Metanephros (tissue), 2 donors: ENCODE results near the gene CASP9. TPM values are rescaled to one million over a fixed set of nuclear protein-coding genes. Genes with fewer than 3 reads are reported as not detected.

Source experiments
- small RNA-seq: library from RNA; depleted of rRNA; stranded (forward); fragments of <200 nt; gene quantifications from one replicate; pipeline ENCODE3, GENCODE V24; 2014; ENCODE audit warnings: low replicate concordance
- total RNA-seq: library from RNA; depleted of rRNA; stranded (reverse); fragments of >200 nt; gene quantifications from one replicate; pipeline ENCODE4 v1.2.3, GENCODE V29; 2014

CASP9 gene
- total RNA-seq = 33.8 TPM

DNA sequence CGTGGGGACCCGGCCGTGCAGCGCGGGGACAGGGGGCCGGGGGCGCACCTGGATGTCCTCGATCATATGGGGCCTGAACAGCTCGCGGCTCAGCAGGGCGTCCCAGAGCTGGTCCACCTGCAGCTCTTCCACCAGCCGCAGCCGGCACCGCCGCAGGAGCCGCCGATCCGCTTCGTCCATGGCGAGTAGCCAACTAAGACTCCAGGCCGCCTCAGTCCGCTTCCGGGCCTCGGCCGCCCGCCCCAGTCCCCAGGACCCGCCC is at the start of gene CASP9:
TSS of gene CASP9 (minus strand) at position 195 of the 262 bp plus-strand sequence. CDS start at position 180, 15 bp downstream.

DNA sequence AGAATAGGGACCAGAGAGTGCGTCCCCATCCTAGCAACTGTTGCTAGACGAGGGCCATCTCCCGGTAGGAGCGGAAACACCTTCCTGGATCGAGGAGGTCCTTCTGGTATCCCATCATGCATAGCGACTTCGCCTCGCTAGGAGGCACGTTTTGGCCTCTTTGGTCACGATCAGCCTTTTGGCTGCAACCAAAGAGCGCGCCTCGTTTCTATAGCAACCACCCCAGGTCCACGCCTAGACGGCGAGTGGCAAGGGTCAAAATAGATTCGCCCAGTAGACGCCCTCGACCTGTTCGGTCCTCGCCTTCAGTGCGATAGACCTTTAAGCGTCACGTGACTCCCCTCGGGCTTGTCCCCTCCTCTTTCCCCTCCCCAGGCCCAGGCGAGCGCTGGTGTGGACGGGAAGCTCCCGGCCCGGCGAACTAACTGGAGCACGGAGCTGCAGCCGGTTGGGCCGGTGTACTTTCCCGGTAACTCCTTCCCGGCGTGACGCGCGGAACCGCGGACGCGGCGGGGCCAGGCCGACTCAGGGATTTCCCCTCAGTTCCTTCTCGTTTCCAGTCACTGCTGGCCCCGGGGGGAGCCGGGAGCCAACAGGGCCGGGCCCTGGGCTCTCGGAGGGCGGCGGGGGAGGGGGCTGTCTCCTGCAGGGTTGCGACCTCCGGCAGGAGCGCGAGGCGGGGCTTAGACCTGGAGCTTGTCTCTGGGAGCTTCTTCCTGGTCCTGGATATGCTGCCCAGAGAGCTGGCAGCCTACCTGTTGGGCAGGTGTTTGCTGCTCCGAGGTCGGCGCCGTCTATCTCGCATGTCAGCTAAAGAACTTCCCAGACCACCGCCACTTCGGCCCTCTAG is 2.7 kb upstream of the CASP9 start, which contains the start of gene DNAJC16:
TSS of gene DNAJC16 (plus strand) at position 359 of the 850 bp plus-strand sequence. CDS start 2,258 bp downstream, outside the sequence.

DNA sequence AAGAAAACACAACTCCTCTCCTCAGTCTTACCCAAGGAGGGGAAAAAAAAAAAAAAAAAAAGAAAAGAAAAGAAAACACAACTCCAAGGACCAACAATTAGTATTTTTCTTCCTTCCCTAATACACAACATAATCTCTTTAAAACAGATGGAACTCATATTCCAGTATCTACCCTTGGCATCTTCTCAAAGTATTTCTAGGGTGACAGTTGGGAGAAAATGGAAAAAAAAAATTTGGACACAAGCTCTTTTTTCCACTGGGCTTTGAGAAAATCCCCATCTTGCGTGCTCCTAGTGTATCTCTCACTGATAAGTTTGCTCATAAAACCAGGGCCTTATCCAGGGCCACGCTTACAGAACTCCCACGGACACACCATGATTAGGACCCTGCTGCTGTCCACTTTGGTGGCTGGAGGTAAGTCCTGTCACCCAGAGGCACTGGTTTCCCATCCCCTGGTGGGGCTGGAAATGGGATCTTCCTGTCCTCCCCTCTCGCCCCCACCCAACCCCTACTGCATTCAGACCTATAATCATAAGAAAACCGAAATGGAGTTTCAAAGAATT is 48.2 kb downstream of the CASP9 start, which contains the start of gene CELA2B:
TSS of gene CELA2B (plus strand) at position 353 of the 563 bp plus-strand sequence. CDS start at position 375, 22 bp downstream.

DNA sequence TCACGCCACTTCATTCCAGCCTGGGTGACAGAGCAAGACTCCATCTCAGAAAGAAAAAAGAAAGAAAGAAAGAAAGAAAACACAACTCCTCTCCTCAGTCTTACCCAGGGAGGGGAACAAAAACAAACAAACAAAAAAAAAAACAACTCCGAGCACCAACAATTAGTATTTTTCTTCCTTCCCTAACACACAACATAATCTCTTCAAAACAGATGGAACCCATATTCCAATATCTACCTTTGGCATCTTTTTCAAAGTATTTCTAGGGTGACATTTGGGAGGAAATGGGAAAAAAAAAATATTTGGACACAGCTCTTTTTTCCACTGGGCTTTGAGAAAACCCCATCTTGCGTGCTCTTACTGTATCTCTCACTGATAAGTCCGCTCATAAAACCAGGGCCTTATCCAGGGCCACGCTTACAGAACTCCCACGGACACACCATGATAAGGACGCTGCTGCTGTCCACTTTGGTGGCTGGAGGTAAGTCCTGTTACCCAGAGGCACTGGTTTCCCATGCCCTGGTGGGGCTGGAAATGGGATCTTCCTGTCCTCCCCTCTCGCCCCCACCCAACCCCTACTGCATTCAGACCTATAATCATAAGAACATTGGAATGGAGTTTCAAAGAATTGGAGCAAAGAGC is 67.6 kb downstream of the CASP9 start, which contains the start of gene CELA2A:
TSS of gene CELA2A (plus strand) at position 420 of the 642 bp plus-strand sequence. CDS start at position 442, 22 bp downstream.

Small RNA genes lying within 50 kb of the gene (small RNA-seq; reads per million reads assigned to genes)
- not detected for gene SCARNA21B

Other genes starting within 250 kb of the CASP9 start
- 15.1 TPM for gene EFHD2, start 114.3 kb downstream of the CASP9 start, total RNA-seq
- gene CTRC, start 85.8 kb downstream of the CASP9 start, total RNA-seq = 0.47 TPM
- not detected for gene CELA2A, start 67.5 kb downstream of the CASP9 start, total RNA-seq
- gene CELA2B, start 48.1 kb downstream of the CASP9 start, total RNA-seq = not detected
- 19.3 TPM for gene DNAJC16, start 2.6 kb upstream of the CASP9 start, total RNA-seq
- 20.6 TPM for gene AGMAT, start 60.8 kb upstream of the CASP9 start, total RNA-seq
- 55.6 TPM for gene DDI2, start 93.2 kb upstream of the CASP9 start, total RNA-seq
- gene PLEKHM2, start 160.1 kb upstream of the CASP9 start, total RNA-seq = 53.5 TPM
- 3.4 TPM for gene SLC25A34, start 212.0 kb upstream of the CASP9 start, total RNA-seq
- gene TMEM82, start 218.3 kb upstream of the CASP9 start, total RNA-seq = 2.5 TPM
- gene FBLIM1, start 234.6 kb upstream of the CASP9 start, total RNA-seq = 91.0 TPM